ENCODE data around the gene YIF1A.

Gene YIF1A

DNA sequence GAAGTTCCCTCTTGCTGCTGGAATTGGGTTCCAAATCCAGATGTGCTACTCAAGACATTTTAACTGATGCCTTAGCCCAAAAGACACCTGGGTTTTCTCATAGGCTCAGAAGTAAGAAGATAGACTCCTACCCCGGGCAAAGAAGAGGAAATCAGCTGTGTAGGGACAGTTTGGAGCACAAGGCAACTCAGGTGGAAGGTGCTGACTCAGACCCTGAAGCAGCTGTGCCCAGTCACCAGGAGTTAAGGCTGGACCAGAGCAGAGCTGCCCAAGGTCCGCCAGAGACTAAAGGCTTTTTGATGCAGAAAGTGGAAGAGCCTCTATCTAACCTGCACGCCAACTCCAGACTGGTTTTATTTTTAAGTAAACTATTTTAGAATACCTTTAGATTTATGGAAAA is 41.1 kb downstream of the YIF1A start:
- no peak for DNase-seq (ENCODE audit: low read depth in 2 of 3, low spot score in 1 of 3)

- DNase-seq (ENCODE audit: low read depth in 2 of 3, low spot score in 1 of 3) = no peak
Observed at GRCh38 chr11:66247295-66247694, 41.6 kb downstream of the YIF1A start.

- DNase-seq (ENCODE audit: low read depth in 2 of 3, low spot score in 1 of 3) = no peak
Observed at GRCh38 chr11:66243782-66244535, 45.0 kb downstream of the YIF1A start.

GRCh38 chr11:66242095-66242765 is 46.7 kb downstream of the YIF1A start:
- DNase-seq (ENCODE audit: low read depth in 2 of 3, low spot score in 1 of 3) = no peak

DNA sequence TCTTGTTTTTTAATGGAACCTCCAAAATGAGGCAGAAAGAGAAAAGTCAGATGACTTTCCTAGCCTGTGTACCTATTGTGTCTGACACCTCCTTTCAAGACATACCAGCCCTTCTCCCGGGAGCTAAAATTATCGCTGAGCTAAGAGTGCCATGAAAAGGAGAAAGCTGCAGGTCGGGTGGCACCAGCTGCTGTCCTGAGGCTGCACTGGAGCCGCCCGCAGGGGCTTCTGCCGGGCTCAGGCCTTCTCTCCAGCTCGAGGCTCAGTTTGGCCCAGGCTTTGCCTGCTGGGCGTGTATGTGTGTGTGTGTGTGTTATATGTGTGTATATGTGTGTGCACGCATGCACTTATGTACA is 48.2 kb downstream of the YIF1A start:
- no peak for DNase-seq (ENCODE audit: low read depth in 2 of 3, low spot score in 1 of 3)

DNA sequence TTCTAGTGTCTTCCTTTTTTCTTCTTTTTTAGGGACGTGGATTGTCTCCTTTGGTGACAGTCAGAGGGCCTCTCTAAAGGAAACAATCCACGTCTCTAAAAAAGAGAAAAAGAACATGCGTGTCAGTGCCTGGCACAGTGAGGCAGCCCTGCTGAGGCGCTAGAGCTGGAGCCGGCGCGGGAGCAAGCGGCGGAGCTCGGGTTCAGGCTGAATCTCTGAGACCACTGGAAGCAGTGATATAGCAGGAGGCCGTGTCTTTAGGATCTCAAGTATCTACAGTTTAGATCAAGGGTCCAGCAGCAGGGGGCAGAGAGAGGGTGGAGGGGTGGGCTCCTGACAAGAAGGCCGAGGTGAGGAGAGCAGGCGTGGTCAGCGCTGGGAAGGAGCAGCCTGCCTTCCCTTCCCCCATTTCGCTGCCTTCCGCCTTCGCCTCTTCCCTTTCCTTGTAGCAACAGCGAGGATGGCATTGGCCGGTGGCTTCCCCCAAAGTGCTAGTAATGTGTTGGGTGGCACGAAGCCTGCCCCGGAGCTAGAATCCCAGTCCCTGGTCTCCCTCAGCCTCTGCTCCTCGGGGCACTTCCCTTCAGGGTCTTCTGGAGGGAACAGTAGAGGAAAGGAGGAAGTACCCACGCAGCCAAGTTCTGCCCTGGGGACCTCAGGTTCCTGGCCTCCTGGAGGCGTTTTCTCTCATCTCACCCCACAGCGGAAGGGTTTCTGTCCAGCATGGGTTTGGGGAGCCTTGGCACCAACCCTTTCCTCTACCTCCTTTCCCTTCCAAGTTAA is 48.8 kb downstream of the YIF1A start:
- no peak for DNase-seq (ENCODE audit: low read depth in 2 of 3, low spot score in 1 of 3)

GRCh38 chr11:66239511-66239910 is 49.4 kb downstream of the YIF1A start:
- DNase-seq (ENCODE audit: low read depth in 2 of 3, low spot score in 1 of 3) = no peak

- no peak for DNase-seq (ENCODE audit: low read depth in 2 of 3, low spot score in 1 of 3)
Observed at GRCh38 chr11:66238786-66239413, 50.0 kb downstream of the YIF1A start.

DNA sequence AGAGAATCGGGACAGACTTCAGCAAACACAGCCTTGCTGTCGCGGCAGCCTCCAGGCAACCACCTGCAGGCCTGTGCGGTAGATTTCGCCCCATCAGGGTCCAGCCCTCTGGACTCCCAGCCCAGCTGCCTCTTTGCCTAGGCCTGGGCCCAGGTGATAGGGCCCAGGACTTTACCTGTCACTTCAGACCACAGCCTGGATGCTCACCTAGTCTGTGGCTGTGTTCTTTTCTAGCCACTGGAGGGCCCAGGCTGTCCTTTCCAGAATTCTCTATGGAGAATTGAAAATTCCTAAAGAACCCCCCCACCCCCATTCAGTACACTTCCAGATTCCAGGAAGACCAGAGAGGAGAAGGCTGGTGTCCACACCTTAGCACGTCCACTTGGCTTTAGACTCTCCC is 51.1 kb downstream of the YIF1A start:
- no peak for DNase-seq (ENCODE audit: low read depth in 2 of 3, low spot score in 1 of 3)

GRCh38 chr11:66235141-66235540 is 53.8 kb downstream of the YIF1A start:
- DNase-seq (ENCODE audit: low read depth in 2 of 3, low spot score in 1 of 3) = no peak
